Measurements from ENCODE around the gene DCLK1.

DNA sequence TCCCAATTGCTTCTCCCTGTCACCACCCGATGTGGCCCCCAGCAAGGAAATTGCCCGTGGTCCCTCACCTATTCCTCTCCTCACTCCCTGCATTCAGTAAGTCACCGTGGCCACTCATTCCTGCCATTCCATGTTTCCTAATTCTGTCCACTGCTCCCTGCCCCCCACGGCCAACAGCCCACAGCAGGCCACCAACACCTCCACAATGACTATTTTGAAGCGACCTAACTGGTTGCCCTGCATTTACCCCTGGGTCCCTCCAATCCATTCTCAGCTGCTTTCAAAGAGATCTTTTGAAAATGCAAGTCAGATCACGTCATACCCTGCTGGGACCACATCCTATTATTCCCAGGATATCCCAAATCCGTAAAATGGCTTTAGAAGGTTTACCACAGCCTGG lies 210.4 kb downstream of the DCLK1 start:
- TF ChIP-seq, protein P1, sequence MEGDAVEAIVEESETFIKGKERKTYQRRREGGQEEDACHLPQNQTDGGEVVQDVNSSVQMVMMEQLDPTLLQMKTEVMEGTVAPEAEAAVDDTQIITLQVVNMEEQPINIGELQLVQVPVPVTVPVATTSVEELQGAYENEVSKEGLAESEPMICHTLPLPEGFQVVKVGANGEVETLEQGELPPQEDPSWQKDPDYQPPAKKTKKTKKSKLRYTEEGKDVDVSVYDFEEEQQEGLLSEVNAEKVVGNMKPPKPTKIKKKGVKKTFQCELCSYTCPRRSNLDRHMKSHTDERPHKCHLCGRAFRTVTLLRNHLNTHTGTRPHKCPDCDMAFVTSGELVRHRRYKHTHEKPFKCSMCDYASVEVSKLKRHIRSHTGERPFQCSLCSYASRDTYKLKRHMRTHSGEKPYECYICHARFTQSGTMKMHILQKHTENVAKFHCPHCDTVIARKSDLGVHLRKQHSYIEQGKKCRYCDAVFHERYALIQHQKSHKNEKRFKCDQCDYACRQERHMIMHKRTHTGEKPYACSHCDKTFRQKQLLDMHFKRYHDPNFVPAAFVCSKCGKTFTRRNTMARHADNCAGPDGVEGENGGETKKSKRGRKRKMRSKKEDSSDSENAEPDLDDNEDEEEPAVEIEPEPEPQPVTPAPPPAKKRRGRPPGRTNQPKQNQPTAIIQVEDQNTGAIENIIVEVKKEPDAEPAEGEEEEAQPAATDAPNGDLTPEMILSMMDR (conservative IDR thresholded peaks at IDR 0.05): no peak
- TF ChIP-seq EZH2 (IDR thresholded peaks at IDR 0.05; ENCODE audit: low read depth): no peak
